AG08395 (cell line): ENCODE results near the gene TBX22.
"Not testable (repeated sequence)": the region's sequence is repeated elsewhere in the genome, so short reads cannot be mapped to it uniquely, and the experiment has no call there.

ENCODE experiments used
- DNase-seq: peaks from one replicate; pipeline ENCODE4 v3.0.0; 2012; ENCODE audit warnings: mixed read lengths, low spot score

TBX22 gene

GRCh38 chrX:80014141-80014940 lies at the start of gene TBX22:
Gene TBX22 (plus strand): TSS chrX:80014753. CDS start chrX:80022270, 7,517 bp downstream.
- no peak for DNase-seq

- DNase-seq, result no peak
Measured at GRCh38 chrX:79975605-79976004, 38.9 kb upstream of the TBX22 start.

- no peak for DNase-seq
Measured at GRCh38 chrX:80004458-80004857, 10.1 kb upstream of the TBX22 start.

GRCh38 chrX:80011522-80011921 lies 3.0 kb upstream of the TBX22 start:
- no peak for DNase-seq

GRCh38 chrX:80016182-80016581 lies 1.6 kb downstream of the TBX22 start:
- DNase-seq, result no peak

GRCh38 chrX:80021621-80022020 lies 7.1 kb downstream of the TBX22 start:
- no peak for DNase-seq

- no peak for DNase-seq
Measured at GRCh38 chrX:80022363-80023031, 7.9 kb downstream of the TBX22 start.

GRCh38 chrX:80026116-80026515 lies 11.6 kb downstream of the TBX22 start:
- DNase-seq, result no peak

- not testable (repeated sequence) for DNase-seq
Measured at GRCh38 chrX:80066156-80066555, 51.6 kb downstream of the TBX22 start.

- DNase-seq, result not testable (repeated sequence)
Measured at GRCh38 chrX:80075625-80076024, 61.1 kb downstream of the TBX22 start.
